Measurements from ENCODE around the gene PPFIA3. TPM values are rescaled to one million over a fixed set of nuclear protein-coding genes. Genes with fewer than 3 reads are reported as not detected.

PPFIA3 gene
- total RNA-seq, 1 experiment from 2014 or later: 4.9 TPM

GRCh38 chr19:49098795-49099194 is 20.5 kb upstream of the PPFIA3 start:
- TF ChIP-seq CTCF (IDR thresholded peaks at IDR 0.05; ENCODE audit: unreplicated experiment): no peak
- Mint-ChIP-seq H3K9me3 (ENCODE audit: low read depth, unreplicated experiment) (no peaks in the 10 kb centered on the region), H3K36me3 (ENCODE audit: insufficient read depth, unreplicated experiment) (peaks cover 80% of the 10 kb centered on the region), H3K27me3 (ENCODE audit: unreplicated experiment) (no peaks in the 10 kb centered on the region), H3K4me1 (ENCODE audit: low read depth, unreplicated experiment) (peaks cover 7% of the 10 kb centered on the region), H3K27ac (ENCODE audit: unreplicated experiment) (no peak overlapping the region), H3K4me3 (ENCODE audit: low read depth, unreplicated experiment) (no peak overlapping the region)
- DNase-seq: no peak
- CTCF ChIA-PET: interaction anchor here (1.6 to 2.1 kb wide), 3 partner anchors 12 to 109 kb away, joined by 9 to 35 read pairs (median 27); partner anchors contain the start of gene LIN7B
- intact Hi-C loops (cut with micrococcal nuclease; ENCODE audit: unreplicated experiment): loop anchor here (5.0 kb wide), 1 partner anchor 109 kb away; no protein-coding TSS in a partner anchor
- BruUV-seq (replicated peaks): no TSS peak

GRCh38 chr19:49101160-49101559 is 18.2 kb upstream of the PPFIA3 start:
- Mint-ChIP-seq H3K27me3 (ENCODE audit: unreplicated experiment) (no peaks in the 10 kb centered on the region), H3K4me3 (ENCODE audit: low read depth, unreplicated experiment) (no peak overlapping the region), H3K9me3 (ENCODE audit: low read depth, unreplicated experiment) (no peaks in the 10 kb centered on the region), H3K27ac (ENCODE audit: unreplicated experiment) (peak overlapping the region; percentile 1), H3K36me3 (ENCODE audit: insufficient read depth, unreplicated experiment) (peaks cover 85% of the 10 kb centered on the region), H3K4me1 (ENCODE audit: low read depth, unreplicated experiment) (peaks cover 7% of the 10 kb centered on the region)
- DNase-seq: no peak
- CTCF ChIA-PET: interaction anchor here (0.7 to 1.7 kb wide), 2 partner anchors 98 to 104 kb away, joined by 3 to 5 read pairs; no protein-coding TSS in a partner anchor
- intact Hi-C loops (cut with micrococcal nuclease; ENCODE audit: unreplicated experiment): no loop called here
- BruUV-seq (replicated peaks): no TSS peak
- TF ChIP-seq CTCF (IDR thresholded peaks at IDR 0.05; ENCODE audit: unreplicated experiment): no peak

GRCh38 chr19:49102303-49102702 is 17.0 kb upstream of the PPFIA3 start:
- peaks cover 87% of the 10 kb centered on the region for H3K36me3 Mint-ChIP-seq (ENCODE audit: insufficient read depth, unreplicated experiment)
- no peaks in the 10 kb centered on the region for H3K9me3 Mint-ChIP-seq (ENCODE audit: low read depth, unreplicated experiment)
- CTCF ChIA-PET: interaction anchor here (0.5 kb wide), 1 partner anchor 96 kb away, joined by 18 read pairs; no protein-coding TSS in a partner anchor
- no peak for TF ChIP-seq CTCF (IDR thresholded peaks at IDR 0.05; ENCODE audit: unreplicated experiment)
- H3K4me3 Mint-ChIP-seq (ENCODE audit: low read depth, unreplicated experiment): no peak overlapping the region
- no peaks in the 10 kb centered on the region for H3K27me3 Mint-ChIP-seq (ENCODE audit: unreplicated experiment)
- DNase-seq: no peak
- BruUV-seq (replicated peaks): no TSS peak
- no peak overlapping the region for H3K27ac Mint-ChIP-seq (ENCODE audit: unreplicated experiment)
- intact Hi-C loops (cut with micrococcal nuclease; ENCODE audit: unreplicated experiment): no loop called here
- peaks cover 7% of the 10 kb centered on the region for H3K4me1 Mint-ChIP-seq (ENCODE audit: low read depth, unreplicated experiment)

- H3K27ac Mint-ChIP-seq (ENCODE audit: unreplicated experiment): no peak overlapping the region
- H3K36me3 Mint-ChIP-seq (ENCODE audit: insufficient read depth, unreplicated experiment): peaks cover 86% of the 10 kb centered on the region
- no peak for DNase-seq
- no peaks in the 10 kb centered on the region for H3K9me3 Mint-ChIP-seq (ENCODE audit: low read depth, unreplicated experiment)
- CTCF ChIA-PET: no interaction called here
- no peak for TF ChIP-seq CTCF (IDR thresholded peaks at IDR 0.05; ENCODE audit: unreplicated experiment)
- intact Hi-C loops (cut with micrococcal nuclease; ENCODE audit: unreplicated experiment): no loop called here
- peaks cover 7% of the 10 kb centered on the region for H3K4me1 Mint-ChIP-seq (ENCODE audit: low read depth, unreplicated experiment)
- H3K27me3 Mint-ChIP-seq (ENCODE audit: unreplicated experiment): no peaks in the 10 kb centered on the region
- BruUV-seq (replicated peaks): TSS peak; percentile 8
- no peak overlapping the region for H3K4me3 Mint-ChIP-seq (ENCODE audit: low read depth, unreplicated experiment)
These were observed 15.8 kb upstream of the PPFIA3 start for GRCh38 chr19:49103331-49104085.
